Panc1 (cell line): Measurements from ENCODE around the gene SHE. TPM values are rescaled to one million over a fixed set of nuclear protein-coding genes. Genes with fewer than 3 reads are reported as not detected.

Experiments
- ATAC-seq: fragments of 200-7000 bp; cut with Tn5 transposase; 2 replicates; pipeline ENCODE4 v1.9.1; 2020; ENCODE audit warnings: mild to moderate bottlenecking, moderate library complexity
- BruUV-seq: library from RNA; stranded (reverse); fragments of 400-500 nt; replicated peaks from 2 replicates; lab custom pipeline; 2021; lab: Mats Ljungman, UMichigan
- CTCF ChIA-PET: fragments of 300-600 bp; sonication (Branson Sonifier 250); formaldehyde crosslinking; loops from one replicate; lab custom pipeline; 2022; ENCODE audit warnings: antibody characterized with exemption; lab: Charles Lee
- POLR2A ChIA-PET: fragments of 300-600 bp; sonication (Branson Sonifier 250); formaldehyde crosslinking; loops from one replicate; lab custom pipeline; 2022; ENCODE audit warnings: antibody characterized with exemption; lab: Charles Lee
- DNase-seq: peaks from one replicate; pipeline ENCODE4 v3.0.0-alpha.2; 2010; ENCODE audit warnings: low read depth, low spot score
- H3K27ac ChIP-seq: 2 replicates; pipeline ENCODE4 v1.5.1; 2011; ENCODE audit warnings: mild to moderate bottlenecking, low read length, inconsistent platforms
- H3K27me3 ChIP-seq: fragments of 200-500 bp; sonication (Bioruptor generic); 2 replicates; pipeline ENCODE4 v1.6.0; 2014; ENCODE audit warnings: low read length, inconsistent platforms; ENCODE audit not compliant: control insufficient read depth, insufficient read depth
- H3K36me3 ChIP-seq: fragments of 200-500 bp; sonication (Bioruptor generic); 2 replicates; pipeline ENCODE4 v1.5.1; 2014; ENCODE audit warnings: inconsistent platforms, mild to moderate bottlenecking, low read length, moderate library complexity; ENCODE audit not compliant: control insufficient read depth, insufficient read depth
- H3K4me1 ChIP-seq: 2 replicates; pipeline ENCODE4 v1.5.1; 2011; ENCODE audit warnings: inconsistent platforms, mild to moderate bottlenecking, low read length, moderate library complexity; ENCODE audit not compliant: control insufficient read depth, insufficient read depth
- H3K4me3 ChIP-seq, 2 experiments: 2 replicates each; pipeline ENCODE4 v1.5.1; 2011 to 2012; ENCODE audit warnings: low read depth in 2 of 2, low read length in 2 of 2, mild to moderate bottlenecking in 2 of 2, inconsistent platforms in 1 of 2, moderate library complexity in 1 of 2
- H3K9me3 ChIP-seq: fragments of 200-500 bp; sonication (Bioruptor generic); 2 replicates; pipeline ENCODE4 v1.5.1; 2014; ENCODE audit warnings: low read depth, mild to moderate bottlenecking, inconsistent platforms, low read length, moderate library complexity; ENCODE audit not compliant: control insufficient read depth, insufficient read depth
- CTCF ChIP-seq: fragments of 450-650 bp; IDR thresholded peaks from 2 replicates; pipeline ENCODE4 v1.5.1; 2017; ENCODE audit warnings: mild to moderate bottlenecking
- POLR2AphosphoS5 ChIP-seq: IDR thresholded peaks from 2 replicates; pipeline ENCODE4 v1.6.1; 2012; ENCODE audit warnings: mild to moderate bottlenecking, low read depth, low read length, moderate library complexity
- REST ChIP-seq, 2 experiments: IDR thresholded peaks; 2 replicates each; pipeline ENCODE4 v1.6.1; 2011 to 2012; ENCODE audit warnings: low read depth in 2 of 2, control low read depth in 1 of 2, low read length in 1 of 2, mild to moderate bottlenecking in 1 of 2, moderate library complexity in 1 of 2; ENCODE audit not compliant: insufficient read depth in 1 of 2
- SIN3A ChIP-seq: IDR thresholded peaks from 2 replicates; pipeline ENCODE4 v1.6.1; 2012; ENCODE audit warnings: low read depth, mild to moderate bottlenecking, low read length, moderate library complexity, borderline replicate concordance; ENCODE audit not compliant: insufficient read depth
- TCF7L2 ChIP-seq: IDR thresholded peaks from 2 replicates; pipeline ENCODE4 v1.6.1; 2011; ENCODE audit warnings: mild to moderate bottlenecking, low read depth, low read length, inconsistent platforms
- in situ Hi-C: cut with HindIII; loops from 2 replicates; pipeline ENCODE4 v1.10.0; 2016; ENCODE audit warnings: low sequenced_read_pairs, low pct_unique_long_range_greater_than_20kb
- intact Hi-C: fragments of 100-400 bp; cut with micrococcal nuclease; formaldehyde crosslinking; loops from one replicate; pipeline ENCODE4 v1.10.0; 2022; ENCODE audit not compliant: unreplicated experiment
- total RNA-seq: library from RNA; stranded (reverse); gene quantifications from one replicate; pipeline ENCODE4 v1.2.1, GENCODE V29; 2021; ENCODE audit not compliant: unreplicated experiment

Gene SHE
- total RNA-seq, 1 experiment from 2014 or later: 0.03 TPM

- TF ChIP-seq POLR2AphosphoS5: no peak
- TF ChIP-seq SIN3A: no peak
- no peak for TF ChIP-seq REST (IDR thresholded peaks at IDR 0.05; ENCODE audit: insufficient read depth in 1 of 2, low read depth in 2 of 2, low read length in 1 of 2)
- no peak for TF ChIP-seq CTCF
- no peak for TF ChIP-seq TCF7L2
- Histone ChIP-seq H3K9me3 (no peaks in the 10 kb centered on the region), H3K27me3 (no peaks in the 10 kb centered on the region), H3K4me3 (no peak overlapping the region), H3K27ac (no peak overlapping the region), H3K36me3 (no peaks in the 10 kb centered on the region), H3K4me1 (no peaks in the 10 kb centered on the region)
- ATAC-seq (no peak), DNase-seq (no peak)
- intact Hi-C loops: no loop called here
- CTCF ChIA-PET: interaction anchor here (0.7 kb wide), 1 partner anchor 78 kb away, joined by 3 read pairs; no protein-coding TSS in a partner anchor
- in situ Hi-C loops: no loop called here
- no TSS peak for BruUV-seq
- POLR2A ChIA-PET: no interaction called here
These were observed 47.7 kb downstream of the SHE start for GRCh38 chr1:154454386-154455120.

- no TSS peak for BruUV-seq
- no peaks in the 10 kb centered on the region for H3K27me3 ChIP-seq
- in situ Hi-C loops (no loop called here), intact Hi-C loops (no loop called here)
- ChIA-PET POLR2A (no interaction called here), CTCF (no interaction called here)
- H3K36me3 ChIP-seq: no peaks in the 10 kb centered on the region
- no peaks in the 10 kb centered on the region for H3K4me1 ChIP-seq
- H3K9me3 ChIP-seq: no peaks in the 10 kb centered on the region
- DNase-seq (no peak), ATAC-seq (no peak)
- TF ChIP-seq SIN3A: no peak
- TF ChIP-seq POLR2AphosphoS5: no peak
- TF ChIP-seq CTCF: no peak
- TF ChIP-seq TCF7L2: no peak
- no peak for TF ChIP-seq REST (IDR thresholded peaks at IDR 0.05; ENCODE audit: insufficient read depth in 1 of 2, low read depth in 2 of 2, low read length in 1 of 2)
- H3K27ac ChIP-seq: no peak overlapping the region
- no peak overlapping the region for H3K4me3 ChIP-seq
These were observed 48.4 kb downstream of the SHE start for GRCh38 chr1:154453574-154454352.
